NCI-H2081 treated with DMSO at 0.1 percent for 48 hours (cell line): ENCODE results near the gene FNBP1L.

Source experiments
- DNase-seq: peaks from one replicate; lab custom pipeline; 2025; lab: John Stamatoyannopoulos, UW

The FNBP1L gene

DNA sequence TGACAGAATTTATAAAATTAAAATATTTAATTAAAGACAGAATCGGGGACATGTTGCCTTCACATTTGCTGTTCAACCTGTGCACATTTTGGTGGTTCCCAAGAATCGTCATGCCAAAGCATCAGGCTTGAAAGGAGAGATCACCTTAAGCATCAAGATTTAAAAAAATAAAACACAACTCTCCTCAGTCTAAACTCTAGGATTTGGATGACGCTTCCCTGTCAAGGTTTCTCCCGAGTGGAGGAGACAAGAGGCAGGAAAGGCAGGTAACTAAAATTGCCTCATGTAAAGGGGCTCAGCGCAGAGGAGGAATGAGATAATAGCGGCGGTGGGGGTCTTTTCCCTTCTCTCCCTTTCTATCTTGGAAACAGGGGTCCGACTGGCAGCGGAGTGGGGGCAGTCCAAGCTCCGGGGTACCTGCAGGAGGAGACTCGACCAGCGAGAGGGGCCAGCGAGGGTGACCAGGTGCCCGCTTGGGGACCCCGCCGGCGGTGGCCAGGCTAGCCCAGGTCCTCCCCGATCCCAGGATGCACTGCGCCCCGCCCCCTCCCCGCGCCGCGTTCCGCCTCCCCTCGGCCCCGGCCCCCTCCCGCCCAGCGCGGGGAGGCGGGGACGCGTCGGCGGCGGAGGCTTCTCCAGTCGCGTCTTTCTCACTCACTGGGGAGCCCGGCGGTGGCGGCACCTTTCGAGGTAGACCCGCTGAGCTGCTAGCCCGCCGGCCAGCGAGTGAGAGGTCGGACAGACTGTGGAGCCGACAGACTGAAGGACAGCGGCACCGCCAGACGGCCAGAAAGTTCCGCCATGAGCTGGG is at the start of gene FNBP1L:
Gene FNBP1L, plus strand, starts transcription at position 638 of the 811 bp plus-strand sequence. Its CDS starts 164 bp downstream, at position 802.
- no peak for DNase-seq

DNA sequence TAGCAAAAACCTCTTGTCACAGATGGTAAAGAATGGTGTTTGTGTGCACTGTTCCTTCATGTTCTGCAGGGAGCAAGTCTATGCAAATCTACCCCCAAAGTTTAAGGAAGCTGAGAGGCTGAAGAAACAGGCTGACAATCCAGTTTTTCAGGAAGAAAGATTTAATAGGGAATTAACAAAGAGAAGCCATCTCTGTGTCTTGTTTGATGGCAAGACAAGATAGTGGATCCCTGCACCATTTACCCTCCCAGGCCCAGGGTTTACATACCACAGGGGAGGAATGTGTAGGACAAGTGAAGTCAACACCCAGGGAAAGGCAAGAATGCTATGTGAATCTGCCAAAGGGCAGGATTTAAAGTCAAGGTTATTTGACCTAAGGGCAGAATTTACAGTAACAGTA is 48.1 kb upstream of the FNBP1L start:
- no peak for DNase-seq

GRCh38 chr1:93408203-93408602 is 39.7 kb upstream of the FNBP1L start:
- DNase-seq: no peak

- DNase-seq: no peak
Measured at GRCh38 chr1:93411000-93411399, 36.9 kb upstream of the FNBP1L start.

- DNase-seq: no peak
Measured at GRCh38 chr1:93414749-93415148, 33.2 kb upstream of the FNBP1L start.

DNA sequence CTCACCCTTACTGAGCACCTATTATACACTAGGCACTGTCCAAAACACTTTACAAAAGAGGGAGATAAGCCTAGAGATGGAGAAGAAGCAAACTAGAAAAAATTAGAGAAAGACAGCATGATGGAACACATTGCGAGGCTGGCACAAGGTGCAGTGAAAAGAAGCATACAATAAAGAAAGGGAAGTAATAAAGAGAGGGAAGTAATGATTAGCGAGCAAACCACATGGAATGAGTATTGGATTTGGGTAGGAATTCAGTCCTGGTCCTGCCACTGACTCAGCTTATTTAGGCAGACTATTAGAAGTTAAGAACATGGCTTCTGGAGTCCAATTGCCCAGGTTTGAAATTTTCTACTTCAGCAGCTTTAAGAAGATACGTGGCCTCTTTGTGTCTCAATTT is 32.6 kb upstream of the FNBP1L start:
- no peak for DNase-seq

DNA sequence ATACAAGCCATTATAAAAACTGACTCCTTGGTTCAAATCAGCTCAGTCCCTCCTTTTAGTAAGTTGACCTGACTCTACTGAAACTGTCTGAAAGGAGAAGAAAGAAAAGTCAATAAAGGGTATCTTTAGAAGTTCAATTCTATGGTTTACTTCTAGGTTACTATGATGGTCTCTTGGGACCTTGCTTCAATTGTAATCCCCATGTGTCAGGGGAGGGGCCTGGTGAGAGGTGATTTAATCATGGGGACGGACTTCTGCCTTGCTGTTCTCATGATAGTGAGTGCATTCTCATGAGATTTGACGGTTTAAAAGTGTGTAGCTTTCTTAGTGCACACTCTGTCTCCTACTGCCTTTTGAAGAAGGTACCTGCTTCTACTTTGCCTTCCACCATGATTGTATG is 31.7 kb upstream of the FNBP1L start:
- DNase-seq: no peak

DNA sequence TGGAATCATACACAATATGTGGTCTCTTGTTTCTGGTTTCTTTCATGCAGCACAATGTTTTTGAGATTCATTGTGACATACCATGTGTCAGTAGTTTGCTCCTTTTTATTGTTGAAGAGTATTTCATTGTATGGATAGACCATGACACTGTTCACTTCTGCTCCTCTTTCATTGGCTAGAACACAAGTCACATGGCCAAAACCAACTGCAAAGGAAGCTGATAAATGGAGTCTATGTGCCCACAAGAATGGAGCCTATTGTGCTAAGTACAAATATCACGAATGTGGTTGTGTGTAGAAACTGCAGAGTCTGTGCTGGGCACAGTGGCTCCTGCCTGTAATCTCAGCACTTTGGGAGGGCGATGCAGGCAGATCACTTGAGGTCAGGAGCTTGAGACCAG is 28.6 kb upstream of the FNBP1L start:
- no peak for DNase-seq

DNA sequence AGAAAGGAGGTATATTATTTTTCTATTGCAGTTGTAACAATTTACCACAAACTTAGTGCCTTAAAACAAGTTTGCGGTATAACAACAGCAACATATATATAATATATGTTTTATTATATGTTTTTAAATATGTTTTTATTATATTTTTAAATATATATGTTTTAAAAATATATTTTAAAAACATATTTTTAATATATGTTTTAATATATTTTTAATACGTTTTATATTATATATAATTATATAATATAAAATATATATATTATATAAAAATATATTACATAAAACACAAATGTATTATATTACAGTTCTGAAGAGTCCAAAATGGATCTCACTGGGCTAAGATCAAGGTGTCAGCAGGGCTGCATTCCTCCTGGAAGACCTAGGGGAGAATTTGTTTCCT is 27.5 kb upstream of the FNBP1L start:
- DNase-seq: no peak

DNA sequence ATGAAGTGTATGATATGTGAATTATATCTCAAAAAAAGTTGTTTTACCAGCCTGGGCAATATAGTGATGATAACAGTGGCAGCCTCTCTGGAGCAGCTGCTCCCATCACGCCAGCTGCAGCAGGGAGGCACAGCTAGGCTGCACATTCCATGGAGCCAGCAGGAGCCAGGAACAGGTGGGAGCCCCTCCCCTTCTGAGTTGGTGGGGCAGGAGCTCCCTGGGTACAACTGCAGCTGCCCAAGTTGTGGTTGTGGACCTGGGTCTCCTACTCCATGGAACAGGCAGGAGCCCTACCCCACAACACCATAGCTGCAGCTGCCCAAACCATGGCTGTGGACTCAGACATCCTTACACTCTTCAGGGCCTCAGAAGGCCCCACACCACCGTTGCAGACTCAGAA is 21.7 kb upstream of the FNBP1L start:
- no peak for DNase-seq

GRCh38 chr1:93427656-93428055 is 20.3 kb upstream of the FNBP1L start:
- no peak for DNase-seq

DNA sequence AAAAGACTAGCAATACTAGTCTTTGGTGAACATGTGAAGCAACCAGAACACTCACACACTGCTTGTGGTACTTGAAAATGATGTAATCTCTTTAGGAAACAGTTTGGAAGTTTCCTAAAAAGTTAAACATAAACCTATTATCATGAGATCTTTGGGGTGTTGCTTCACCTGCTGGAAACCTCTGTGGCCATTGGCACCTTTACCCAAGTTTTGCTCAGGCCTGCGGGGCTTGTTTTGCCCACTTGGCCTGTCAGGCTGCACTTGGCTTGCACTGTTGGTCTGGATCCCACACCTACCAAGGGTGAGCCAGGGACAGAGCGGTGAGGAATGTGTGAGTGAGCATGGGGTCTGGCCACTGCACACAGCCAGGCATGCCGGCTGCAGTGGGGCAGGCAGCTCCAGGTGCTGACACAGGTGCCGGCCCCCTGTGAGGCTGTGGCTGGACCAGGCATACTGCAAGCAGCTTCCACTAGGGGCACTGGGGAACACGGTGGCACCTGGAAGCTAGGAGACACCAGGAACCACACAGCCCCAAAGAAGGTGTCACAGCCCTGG is 14.4 kb upstream of the FNBP1L start:
- DNase-seq: no peak

GRCh38 chr1:93434088-93434487 is 13.8 kb upstream of the FNBP1L start:
- DNase-seq: no peak

GRCh38 chr1:93434987-93435386 is 12.9 kb upstream of the FNBP1L start:
- no peak for DNase-seq

DNA sequence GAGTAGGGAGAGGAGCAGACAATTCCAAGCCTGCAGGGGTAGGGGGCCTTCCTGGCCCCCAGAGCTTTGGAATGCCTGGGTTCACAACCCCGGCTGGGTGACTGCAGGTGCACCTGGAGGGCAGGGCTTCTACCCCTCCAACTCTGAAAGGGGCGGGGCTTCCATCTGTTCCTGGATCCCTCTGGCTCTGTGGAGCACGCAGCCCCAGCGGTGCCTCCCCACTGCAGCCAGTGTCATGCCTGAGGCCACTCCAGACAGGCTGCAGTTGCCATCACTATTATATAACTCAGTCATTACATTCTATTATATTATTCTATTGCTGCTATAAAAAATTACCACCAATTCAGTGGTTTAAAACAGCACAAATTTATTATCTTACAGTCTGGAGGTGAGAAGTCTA is 12.5 kb upstream of the FNBP1L start:
- DNase-seq: no peak

DNA sequence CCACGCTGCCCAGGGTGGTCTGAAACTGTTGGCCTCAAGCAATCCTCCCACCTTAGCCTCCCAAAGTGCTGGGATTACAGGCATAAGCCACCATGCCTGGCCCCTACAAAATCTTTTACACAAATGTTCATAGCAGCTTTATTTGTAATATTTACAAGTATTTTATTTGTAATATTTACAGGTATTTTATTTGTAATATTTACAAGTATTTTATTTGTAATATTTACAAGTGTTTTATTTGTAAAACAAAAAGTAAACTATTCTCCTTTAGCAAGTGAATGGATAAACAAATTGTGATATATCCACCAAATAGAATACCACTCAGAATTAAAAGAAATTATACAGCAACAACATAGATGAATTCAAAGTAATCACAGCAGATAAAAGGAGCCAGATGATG is 11.4 kb upstream of the FNBP1L start:
- DNase-seq: no peak

GRCh38 chr1:93437976-93438605 is 9.8 kb upstream of the FNBP1L start:
- DNase-seq: no peak

DNA sequence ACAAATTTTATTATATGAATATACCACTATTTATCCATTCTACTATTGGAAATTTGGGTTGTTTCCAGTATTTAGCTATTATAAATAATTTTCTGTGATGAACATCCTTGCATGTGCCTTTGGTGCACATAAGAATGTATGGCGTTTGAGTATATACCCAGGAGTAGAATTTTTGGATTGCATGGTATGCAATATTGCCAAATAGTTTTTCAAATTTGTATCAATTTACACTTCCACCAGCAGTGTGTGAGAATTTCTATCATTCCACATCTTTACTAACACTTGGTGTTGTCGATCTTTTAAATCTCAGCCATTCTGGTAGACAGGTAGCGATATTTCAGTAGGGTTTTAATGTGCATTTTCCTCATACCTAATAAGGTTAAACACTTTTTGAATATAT is 9.2 kb upstream of the FNBP1L start:
- DNase-seq: no peak

DNA sequence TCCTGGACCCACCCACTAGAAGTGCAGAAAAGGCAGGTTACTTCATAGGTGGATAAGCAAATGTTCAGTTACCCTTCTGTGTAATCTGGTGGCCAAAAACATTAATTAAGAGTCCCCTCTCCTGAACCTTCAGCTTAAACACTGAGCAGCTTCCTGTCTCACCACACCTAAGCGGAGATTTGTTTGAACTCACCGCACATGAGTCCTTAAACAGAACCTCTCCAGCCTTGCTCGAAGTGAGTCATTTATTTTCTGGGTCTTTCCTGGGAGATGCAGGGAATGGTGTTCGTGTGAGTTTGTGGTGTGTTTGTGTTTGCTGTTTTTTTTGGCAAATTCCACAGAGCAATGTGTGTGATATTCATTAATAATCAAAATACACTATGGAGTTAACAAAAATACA is 7.6 kb upstream of the FNBP1L start:
- no peak for DNase-seq

- no peak for DNase-seq
Measured at GRCh38 chr1:93440706-93441105, 7.2 kb upstream of the FNBP1L start.

GRCh38 chr1:93441589-93441988 is 6.3 kb upstream of the FNBP1L start:
- no peak for DNase-seq

DNA sequence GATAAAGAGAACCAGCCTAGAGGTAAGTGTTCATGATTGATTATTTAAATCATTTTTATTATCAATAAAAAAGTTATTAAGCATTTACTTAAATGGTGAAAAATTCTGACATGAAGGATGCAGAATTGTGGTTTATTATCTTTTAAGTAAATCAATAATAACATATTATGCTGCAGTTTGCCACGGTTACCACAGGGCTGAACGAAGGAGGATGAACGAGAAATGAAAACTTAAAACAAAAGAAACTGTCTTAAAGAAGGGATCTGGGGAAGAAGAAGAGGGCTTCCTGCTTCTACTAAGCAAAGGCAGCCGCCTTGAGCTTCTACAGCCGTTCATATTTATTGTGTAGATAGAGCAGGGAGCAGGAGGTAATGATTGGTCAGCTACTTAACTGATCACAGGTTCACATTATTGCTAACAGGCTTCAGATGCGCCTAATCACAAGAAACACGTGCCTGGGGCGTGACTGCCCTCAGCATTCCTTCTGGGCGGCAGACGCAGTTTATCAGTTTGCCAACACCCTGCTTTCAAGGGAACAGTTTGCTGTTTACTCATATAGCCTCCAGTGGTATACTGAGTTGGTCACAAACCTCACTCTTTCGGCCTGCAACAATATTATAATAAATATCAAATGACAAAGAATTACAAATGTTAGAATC is 5.8 kb upstream of the FNBP1L start:
- DNase-seq: no peak

DNA sequence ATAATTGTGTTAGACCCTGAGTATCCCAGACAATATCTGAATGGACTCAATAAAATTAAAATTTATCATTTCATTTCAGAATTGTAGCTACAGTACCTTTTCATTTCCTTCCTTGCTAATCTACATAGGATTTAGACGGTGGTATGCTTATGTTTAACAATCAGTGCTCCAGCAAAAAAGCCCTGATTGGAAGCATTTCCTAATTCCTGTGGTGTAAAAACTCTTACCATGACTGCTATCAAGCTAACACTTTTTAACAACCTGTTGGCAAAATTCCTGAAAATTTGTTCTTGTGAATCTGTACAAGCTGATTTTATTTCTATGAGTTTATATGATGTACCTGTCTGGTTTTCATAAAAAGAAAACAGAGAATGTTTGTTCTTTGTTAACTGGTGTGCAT is 5.2 kb upstream of the FNBP1L start:
- no peak for DNase-seq
